Stimulated activated CD8-positive, alpha-beta memory T cell treated with anti-CD3 and anti-CD28 coated beads, Interleukin-12 subunit alpha, Interleukin-12 subunit beta, amount 100 ng/mL, for 1 hour (primary cell): ENCODE measurements around the gene TMEM259.

Source experiments
- DNase-seq: peaks from one replicate; pipeline ENCODE4 v3.0.0-alpha.2; 2020; ENCODE audit warnings: low read depth

Gene TMEM259

DNA sequence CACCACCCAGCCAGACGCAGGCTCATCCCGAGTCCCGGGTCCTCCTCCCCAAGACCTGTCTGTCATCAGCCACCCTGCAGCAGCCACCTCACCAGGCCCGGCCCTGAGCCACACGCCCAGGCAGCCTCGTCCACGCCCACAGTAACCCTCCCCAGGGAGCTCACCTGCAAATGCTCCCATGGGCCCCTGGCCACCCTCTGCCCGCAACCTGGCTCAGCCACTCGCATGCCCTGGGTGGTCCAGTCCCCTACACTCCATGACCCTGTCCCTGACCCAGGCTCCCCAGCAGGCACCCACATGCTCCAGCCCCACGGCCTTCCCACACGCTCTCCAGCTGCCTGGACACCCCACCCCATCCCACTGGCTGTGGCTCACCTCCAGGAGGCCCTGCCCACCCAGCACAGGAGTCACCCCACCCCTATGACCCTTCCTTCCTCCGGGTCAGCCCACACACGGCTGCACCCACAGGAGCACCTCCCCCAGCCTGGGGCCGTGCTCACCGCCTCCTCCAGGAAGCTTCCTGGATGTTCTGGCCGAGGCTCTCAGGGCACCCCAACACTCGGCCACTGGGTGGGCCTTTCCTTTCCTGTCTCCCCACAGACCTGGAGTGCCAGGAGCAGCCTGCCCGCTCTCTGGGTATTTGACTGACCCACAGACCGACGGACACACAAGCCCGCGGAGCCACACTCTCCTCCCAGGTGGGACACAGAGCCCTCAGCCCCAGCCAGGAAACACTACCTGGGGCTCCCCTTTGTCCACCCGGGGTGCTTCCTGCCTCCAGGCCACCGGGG, 3.6 kb downstream of the TMEM259 start:
- no peak for DNase-seq

DNA sequence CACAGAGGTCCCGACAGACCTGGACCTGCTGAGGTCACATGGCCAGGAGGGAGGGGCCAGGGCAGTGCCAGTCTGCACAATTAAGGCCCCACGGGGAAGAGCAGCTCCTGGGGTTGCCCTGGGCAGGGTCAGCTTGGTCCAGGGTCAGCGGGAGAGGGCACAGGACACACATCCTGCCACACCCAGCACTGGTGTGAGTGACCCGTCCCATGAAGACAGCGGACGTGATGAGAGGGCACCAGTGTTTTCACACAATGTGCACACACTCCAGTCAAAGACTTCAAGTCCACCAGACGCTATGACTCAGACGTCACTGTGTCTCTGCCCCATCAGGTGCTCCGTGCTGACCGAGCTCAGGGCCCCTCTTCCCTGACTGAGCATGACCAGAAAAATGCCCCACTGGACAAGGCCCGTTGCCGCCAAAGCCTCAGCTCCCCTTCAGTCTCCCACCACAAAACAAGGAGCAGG, 4.2 kb downstream of the TMEM259 start:
- DNase-seq: no peak

- no peak for DNase-seq
These were observed 4.9 kb downstream of the TMEM259 start for GRCh38 chr19:1015782-1016646.

DNA sequence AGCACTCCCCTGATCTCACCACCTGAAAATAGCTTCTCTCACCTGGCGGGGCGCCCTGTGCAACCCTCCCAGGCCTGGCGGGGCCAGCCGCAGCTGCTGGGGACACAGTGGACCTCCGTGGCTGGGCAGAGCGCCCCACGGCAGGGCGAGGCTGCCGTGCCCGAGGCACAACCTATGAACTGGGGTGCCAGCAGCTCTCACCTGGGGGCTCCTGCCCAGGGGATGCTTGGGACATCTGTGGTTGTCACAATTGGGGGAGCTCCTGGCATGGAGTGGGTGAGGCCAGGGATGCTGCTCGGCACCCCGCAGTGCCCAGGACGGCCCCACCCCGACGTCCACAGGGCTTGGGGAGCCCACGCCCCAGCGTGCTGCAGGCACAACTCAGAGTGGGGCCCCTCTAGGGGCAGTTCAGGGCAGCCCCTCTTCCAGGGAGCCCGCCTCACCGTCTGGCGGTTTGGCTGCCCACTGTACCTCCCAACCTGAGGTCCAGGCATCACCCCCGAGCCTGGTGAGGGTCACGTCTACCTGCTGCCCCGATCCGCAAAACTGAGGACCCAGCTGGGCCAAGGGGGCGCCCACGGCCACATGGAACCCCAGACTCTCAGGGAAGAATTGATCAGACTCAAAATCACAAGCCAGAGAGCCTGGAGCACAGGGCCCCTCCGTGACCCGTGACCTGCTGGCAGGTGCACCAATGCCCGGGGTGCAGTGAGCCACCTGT, 5.7 kb downstream of the TMEM259 start:
- no peak for DNase-seq

GRCh38 chr19:1014161-1015060, 6.5 kb downstream of the TMEM259 start:
- DNase-seq: no peak

GRCh38 chr19:1013218-1013617, 7.7 kb downstream of the TMEM259 start:
- no peak for DNase-seq

DNA sequence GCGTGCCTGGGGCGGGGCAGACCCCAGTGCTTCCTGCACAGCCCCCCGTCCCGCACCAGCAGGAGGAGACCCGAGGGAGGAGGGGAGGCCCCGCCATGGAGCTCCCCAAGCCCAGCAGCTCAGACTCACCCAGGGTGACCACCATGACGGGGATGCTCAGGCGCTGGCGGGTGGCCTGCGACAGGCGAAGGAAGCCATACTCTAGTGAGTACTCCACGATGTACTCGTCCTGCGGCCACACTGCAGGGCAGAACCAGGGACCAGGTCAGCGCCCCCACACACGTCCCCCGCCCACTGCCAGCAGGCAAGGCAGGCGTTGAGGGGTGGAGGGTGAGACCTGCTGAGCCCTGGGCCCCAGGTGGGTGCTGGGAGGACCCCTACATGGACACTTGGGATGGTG, 8.6 kb downstream of the TMEM259 start:
- no peak for DNase-seq

DNA sequence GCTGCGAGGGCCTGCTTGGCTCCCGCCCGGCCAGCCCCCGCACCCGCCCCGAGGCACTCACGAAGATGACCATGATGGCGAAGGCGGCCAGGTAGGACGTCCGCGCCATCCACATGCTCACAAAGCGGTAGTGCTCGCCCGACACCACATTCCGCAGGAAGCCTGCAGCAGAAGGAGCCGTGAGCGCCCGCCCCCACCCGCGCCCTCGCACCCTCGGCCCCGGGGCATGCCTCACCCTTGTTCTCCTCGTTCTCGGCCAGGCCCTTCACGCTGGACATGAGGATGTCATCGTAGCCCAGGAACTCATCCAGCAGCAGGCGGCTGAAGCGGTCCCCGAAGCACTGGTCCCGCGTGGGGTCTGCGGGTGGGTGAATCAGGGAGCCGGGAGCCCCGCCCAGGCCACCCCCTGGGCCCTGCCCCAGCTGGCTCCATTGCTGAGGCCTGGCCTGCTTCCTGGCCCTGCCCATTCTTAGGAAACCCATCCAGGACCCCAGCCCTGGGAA, 9.0 kb downstream of the TMEM259 start:
- DNase-seq: no peak

DNA sequence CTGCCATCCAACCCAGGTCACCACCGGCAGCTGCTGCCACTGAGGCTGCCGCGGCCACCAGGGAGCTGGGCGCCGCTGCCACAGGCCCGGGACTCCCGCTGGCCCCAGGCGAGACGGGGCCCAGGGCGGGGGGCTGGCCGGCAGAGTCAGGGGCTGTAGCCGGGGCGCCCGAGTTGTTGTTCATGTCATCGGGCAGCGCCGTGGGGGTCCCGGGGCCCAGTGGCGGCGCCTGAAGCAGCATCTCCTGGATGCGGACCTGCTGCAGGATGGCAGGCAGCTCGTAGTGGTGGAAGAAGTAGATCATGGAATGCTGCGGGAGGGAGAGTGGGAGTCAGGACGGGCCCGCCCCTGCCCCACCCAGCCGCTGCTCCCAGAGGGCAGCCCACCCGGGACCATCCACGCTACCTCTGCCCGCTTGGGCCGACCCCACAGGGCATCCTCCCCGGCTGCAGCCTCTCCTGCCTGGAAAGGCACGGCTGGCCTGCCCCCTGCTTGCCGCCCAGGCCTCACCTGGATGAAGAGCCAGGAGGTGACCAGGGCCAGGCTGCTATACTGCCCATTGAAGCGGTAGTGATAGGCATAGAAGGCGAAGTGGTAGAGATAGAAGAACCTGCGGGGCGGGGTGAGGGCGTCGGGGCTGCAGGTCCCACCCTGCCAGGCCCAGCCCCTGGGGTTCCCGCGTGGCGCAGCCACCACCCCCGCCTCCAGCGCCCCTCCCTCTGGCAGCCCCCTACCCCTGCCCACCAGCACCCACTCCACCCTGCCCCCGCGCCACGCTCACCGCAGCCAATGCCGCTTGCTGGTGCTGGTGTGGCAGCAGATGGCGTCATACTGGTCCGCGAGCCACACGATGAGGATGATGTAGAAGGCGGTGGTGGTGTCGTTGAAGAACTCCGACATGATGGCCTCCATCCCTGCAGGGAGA, 10.1 kb downstream of the TMEM259 start:
- DNase-seq: no peak

DNA sequence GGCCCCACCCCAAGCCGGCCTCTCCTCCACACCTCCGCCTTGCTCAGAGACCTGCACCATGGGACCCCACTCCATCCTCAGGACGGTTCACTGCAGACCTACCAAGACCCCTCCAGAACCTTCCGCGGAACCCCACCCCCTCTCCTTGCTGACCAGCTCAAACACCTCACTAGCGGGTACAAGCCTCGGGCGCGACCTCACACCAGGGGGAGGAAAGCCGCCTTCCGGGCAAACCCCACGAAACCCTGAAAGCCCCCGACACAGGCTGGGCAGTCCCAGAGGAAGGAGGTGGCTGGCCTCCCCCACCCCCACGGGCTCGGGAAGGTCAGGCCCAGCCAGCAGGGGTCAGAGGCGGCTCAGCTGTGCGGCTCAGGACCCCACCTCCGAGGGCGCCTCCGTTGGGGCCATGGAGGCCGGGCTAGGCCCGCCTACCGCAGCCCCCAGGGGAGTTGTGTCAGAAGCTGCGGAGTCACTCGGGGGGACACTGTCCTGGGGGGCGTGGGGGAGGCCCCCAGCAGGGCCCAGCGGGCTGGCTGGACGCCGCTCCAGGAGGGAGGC, 10.9 kb downstream of the TMEM259 start:
- no peak for DNase-seq

GRCh38 chr19:1009041-1009980, 11.6 kb downstream of the TMEM259 start:
- DNase-seq: no peak

GRCh38 chr19:1008268-1009040, 12.5 kb downstream of the TMEM259 start:
- no peak for DNase-seq

DNA sequence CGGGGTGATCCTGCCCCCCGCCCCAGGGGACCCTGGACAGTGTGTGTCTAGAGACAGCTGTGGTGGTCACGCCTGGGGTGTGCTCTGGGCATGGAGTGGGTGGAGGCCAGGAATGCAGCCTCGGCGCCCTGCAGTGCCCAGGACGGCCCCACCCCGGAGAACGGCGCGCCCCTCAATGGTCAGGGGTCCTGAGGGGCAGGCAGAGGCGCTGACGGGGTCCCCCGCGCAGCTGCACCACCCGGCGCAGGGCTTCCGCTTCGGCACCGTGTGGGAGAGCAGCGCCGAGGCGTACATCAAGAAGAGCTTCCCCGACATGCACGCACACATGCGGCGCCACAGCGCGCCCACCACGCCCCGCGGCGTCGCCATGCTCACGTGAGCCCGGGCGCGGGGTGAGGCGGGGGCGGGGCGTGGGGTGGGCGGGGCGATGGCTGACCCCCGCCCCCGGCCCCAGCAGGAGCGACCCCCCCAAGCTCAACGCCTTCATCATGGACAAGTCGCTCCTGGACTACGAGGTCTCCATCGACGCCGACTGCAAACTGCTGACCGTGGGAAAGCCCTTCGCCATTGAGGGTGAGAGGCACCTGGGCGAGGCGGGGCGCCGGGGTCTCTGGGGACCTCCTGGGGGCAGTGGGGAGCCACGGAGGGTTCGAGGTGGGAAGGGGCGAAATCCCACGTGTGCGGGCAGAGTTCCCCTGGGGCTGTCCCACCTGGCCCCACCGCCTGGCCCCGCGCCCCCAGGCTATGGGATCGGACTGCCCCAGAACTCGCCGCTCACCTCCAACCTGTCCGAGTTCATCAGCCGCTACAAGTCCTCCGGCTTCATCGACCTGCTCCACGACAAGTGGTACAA, 13.3 kb downstream of the TMEM259 start:
- DNase-seq: no peak

GRCh38 chr19:1006711-1007398, 14.1 kb downstream of the TMEM259 start:
- no peak for DNase-seq

GRCh38 chr19:1004803-1005664, 15.9 kb downstream of the TMEM259 start:
- DNase-seq: no peak
